GM19238 (cell line): ENCODE data around the gene MAPRE3.

ENCODE experiments used
- DNase-seq: peaks from one replicate; pipeline ENCODE4 v3.0.0; 2011; ENCODE audit warnings: low spot score; ENCODE audit not compliant: insufficient read length

The MAPRE3 gene

GRCh38 chr2:26982102-26982742, 11.8 kb downstream of the MAPRE3 start:
- peak; percentile 22 for DNase-seq

- no peak for DNase-seq
Measured at GRCh38 chr2:26983746-26984145, 13.3 kb downstream of the MAPRE3 start.

DNA sequence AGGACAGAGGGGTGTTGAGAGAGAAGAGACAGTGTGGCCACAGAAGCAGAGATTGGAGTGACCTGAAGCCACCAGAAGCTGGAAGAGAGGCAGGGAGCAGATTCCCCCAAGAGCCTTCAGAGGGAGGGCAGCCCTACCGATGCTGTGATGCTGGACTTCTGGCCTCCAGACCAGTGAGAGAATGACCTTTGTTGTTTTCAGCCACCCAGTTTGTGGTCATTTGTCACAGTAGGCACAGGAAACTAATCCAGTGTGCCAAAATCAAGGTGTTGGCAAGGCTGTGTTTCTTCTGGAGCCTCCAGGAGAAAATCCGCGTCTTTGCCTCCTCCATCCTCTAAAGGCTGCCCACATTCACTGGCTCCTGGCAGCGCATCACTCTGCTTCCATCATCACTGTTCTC, 15.4 kb downstream of the MAPRE3 start:
- DNase-seq, result no peak

GRCh38 chr2:26986576-26986975, 16.1 kb downstream of the MAPRE3 start:
- DNase-seq, result no peak

GRCh38 chr2:26988058-26988860, 17.8 kb downstream of the MAPRE3 start:
- DNase-seq, result no peak

GRCh38 chr2:26989156-26989555, 18.7 kb downstream of the MAPRE3 start:
- DNase-seq, result no peak

GRCh38 chr2:26991717-26992116, 21.3 kb downstream of the MAPRE3 start:
- DNase-seq, result no peak

DNA sequence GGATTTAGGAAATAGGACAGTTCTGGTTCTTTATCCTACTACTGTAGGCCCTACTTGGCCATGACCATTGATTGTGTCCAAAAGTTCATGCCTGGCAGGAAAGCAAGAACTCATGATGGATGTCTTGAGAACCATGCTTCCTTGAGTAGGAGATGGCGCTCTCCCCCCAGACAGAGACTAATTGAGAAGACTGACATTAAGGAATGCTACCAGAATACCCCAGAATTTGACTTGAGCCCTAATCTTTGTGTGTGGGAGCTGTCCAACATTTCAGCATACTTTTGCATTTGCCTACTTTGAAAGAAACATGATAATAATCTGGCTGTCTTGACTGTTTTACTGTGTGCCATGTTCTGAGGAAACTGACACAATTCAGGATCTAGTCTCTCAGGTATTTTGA, 23.3 kb downstream of the MAPRE3 start:
- DNase-seq, result no peak

DNA sequence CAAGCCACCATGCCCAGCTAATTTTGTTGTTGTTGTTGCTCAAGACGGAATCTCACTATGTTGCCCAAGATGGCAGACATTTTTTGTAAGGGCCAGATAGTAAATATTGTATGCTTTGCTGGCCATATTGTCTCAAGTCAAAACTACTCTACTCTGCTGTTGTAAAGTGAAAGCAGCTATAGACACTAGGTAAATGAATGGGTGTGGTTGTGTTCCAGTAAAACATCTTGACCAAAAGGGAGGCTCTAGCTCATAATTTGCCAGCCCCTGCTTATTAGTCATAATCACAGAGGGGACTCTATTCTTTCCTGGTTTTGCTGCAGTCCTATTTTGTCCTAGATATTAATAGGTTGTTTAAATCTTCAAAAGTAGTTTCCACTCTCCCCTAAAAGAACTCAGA, 24.5 kb downstream of the MAPRE3 start:
- DNase-seq, result no peak

- no peak for DNase-seq
Measured at GRCh38 chr2:26997394-26997793, 27.0 kb downstream of the MAPRE3 start.

DNA sequence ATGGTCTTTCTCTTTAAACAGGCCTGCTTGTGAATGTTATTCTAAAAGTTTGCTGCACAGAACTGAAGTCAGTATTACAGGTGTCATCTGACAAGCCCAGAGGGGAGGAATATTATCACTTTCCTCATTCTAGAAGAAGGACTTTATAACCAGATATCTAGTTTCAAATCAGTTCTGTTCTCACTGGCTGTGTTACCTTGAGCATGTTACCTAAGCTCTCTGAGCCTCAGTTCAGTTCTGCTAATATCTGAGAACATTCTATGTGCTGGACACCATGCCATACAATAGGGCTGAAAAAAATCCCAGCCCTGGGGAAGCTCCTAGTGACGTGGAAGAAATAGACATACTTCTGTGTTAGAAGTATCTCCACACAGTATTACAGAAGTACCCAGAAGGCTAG, 27.9 kb downstream of the MAPRE3 start:
- DNase-seq, result no peak

GRCh38 chr2:27000228-27000627, 29.8 kb downstream of the MAPRE3 start:
- no peak for DNase-seq

DNA sequence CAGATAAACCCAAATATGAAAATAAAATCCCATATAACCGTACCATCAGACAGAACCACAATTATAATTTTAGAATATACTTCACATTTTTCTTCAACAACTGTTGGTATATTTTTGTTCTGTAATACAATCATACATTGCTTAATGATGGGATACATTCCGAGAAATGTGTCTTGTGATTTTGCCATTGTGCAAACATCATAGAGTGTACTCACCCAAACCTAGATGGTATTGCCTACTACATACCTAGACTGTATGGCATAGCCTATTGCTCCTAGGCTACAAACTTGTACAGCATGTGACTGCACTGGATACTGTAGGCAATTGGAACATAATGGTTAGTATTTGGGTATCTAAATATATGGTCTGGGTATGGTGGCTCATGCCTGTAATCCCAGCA, 30.6 kb downstream of the MAPRE3 start:
- DNase-seq, result no peak

DNA sequence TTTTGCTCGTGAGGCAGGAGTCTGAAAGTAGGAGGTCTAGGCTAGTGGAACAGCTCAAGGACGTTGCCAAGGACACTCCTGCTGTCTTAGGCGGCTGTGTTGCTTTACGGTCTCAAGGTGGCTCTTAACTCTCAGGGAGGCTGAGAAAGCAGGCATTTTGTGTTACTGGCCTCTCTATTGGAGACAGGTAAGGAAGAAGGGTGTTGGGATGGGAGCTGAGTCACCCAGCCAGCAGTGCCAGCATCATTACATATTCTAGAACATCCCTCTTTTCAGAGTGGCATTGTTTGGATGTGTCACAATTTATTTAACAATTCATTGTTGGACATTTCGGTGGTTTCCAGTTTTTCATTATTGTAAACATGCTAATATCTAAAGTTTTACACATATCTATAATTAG, 31.5 kb downstream of the MAPRE3 start:
- DNase-seq, result no peak

GRCh38 chr2:27003007-27003406, 32.6 kb downstream of the MAPRE3 start:
- DNase-seq, result no peak

DNA sequence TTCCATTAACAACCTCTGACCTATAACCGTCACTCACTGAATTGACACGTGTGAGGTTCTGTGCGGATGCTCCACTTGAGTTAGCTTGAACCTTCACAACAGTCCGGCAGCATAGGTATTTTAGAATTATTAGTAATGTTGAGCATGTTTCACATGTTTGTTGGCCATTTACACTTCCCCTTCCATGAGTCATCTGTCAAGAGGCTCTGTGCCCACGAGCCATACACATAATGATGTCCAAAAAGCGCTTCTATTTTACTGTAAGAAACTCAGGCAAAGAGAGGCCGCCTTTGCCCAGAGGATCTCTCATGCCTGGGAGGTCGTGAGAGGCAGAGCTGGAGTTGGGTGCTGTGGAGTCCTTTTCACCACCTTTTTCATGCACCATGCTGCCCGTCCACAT, 33.4 kb downstream of the MAPRE3 start:
- DNase-seq, result no peak

GRCh38 chr2:27006602-27007415, 36.4 kb downstream of the MAPRE3 start:
- DNase-seq, result no peak

DNA sequence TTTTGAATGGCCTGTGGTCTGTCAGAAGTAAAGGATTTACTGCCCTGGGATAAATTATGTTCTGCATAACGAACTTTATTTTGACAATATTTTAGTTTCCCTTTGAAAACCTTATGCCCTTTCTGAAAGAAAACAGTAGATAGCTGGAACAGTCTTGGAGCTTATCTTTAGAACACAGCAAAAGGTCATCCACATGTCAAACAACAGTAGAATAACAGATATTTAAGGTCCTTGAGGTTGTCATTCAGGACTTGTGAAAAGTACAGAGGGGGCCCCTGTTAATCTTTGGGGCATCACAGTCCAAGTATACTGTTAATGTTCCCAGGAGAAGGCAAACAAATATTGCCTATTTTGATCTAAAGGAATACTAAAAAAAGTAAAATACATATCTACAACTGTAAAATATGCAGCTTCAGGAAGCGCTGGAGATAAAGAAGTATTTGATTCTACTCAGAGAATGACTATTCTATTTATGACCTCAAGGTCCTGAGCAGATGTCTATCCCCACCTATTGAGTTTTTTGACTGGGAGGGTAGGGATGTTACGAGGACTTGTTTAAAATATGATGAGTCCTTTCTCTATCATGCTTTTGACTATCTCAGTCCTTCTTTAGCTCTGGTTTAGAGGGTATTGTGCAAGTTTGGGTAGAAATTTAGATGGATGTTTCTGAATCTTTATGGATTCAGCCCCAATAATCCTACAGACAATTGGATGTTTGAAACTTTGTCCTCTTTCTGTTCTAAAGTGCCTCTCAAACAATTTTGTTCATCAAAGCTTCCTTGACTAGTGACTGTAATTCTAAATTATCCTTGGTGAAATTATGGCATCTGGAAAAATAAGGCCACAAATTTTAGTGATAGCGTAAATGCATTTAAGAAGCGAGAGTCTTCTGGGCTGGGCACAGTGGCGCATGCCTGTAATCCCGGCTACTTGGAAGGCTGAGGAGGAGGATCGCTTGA, 37.3 kb downstream of the MAPRE3 start:
- DNase-seq, result no peak

DNA sequence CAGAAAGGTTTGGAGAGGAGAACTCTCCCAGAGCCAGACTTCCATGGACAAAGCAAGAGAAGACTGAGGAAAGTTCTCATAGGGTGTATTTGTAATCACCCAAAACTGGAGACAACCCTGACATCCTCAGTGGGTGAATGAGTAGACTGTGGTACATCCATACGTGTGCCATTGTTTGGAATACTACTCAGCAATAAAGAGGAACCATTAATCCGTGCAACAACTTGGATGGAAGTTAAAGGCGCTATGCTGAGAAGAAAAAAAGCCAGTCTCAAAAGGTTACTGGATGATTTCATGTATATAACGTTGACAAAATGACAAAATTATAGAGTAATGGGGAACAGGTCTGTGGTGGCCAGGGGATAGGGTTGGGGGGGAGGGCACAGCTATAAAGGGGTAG, 38.2 kb downstream of the MAPRE3 start:
- no peak for DNase-seq

DNA sequence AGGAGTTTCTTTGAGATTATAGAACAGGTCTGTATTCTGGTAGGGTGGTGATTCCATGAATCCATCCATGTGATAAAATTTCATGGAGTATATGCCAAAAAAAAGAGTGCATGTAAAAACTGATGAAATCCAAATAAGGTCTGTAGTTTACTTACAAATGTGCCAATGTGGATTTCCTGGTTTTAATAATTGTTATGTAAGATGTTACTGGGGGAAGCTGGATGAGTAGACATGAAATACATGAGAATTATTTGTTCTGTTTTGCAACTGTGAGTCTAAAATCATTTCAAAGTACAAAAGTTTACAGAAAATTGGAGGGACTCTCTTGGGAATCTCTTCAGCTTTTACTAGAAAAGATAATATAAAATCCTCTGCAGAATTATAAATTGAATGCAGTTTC, 38.6 kb downstream of the MAPRE3 start:
- no peak for DNase-seq

GRCh38 chr2:27009716-27010115, 39.3 kb downstream of the MAPRE3 start:
- no peak for DNase-seq
